Muscle of arm (tissue), 12 donors: ENCODE measurements around the gene ATAD2B. TPM values are rescaled to one million over a fixed set of nuclear protein-coding genes. Genes with fewer than 3 reads are reported as not detected.

Experiments
- DNase-seq: peaks from one replicate; pipeline ENCODE4 v3.0.0-alpha.2; 2013
- polyA plus RNA-seq, 12 donors: library from polyadenylated mRNA; unstranded; fragments of 120-200 nt; gene quantifications; one replicate each; pipeline ENCODE4 v1.2.1, GENCODE V29; 2013; ENCODE audit not compliant: insufficient read length in 12 of 12

ATAD2B gene
- polyA plus RNA-seq, 12 donors = 10.7 to 19.5 (median 13.9) TPM; not detected in 1

GRCh38 chr2:23838996-23839395 is 87.9 kb downstream of the ATAD2B start:
- no peak for DNase-seq

- DNase-seq = peak; percentile 2
Observed at GRCh38 chr2:23838581-23838980, 88.3 kb downstream of the ATAD2B start.

GRCh38 chr2:23837871-23838270 is 89.1 kb downstream of the ATAD2B start:
- DNase-seq = no peak

GRCh38 chr2:23836971-23837565 is 89.9 kb downstream of the ATAD2B start:
- no peak for DNase-seq

- DNase-seq = no peak
Observed at GRCh38 chr2:23836505-23836904, 90.4 kb downstream of the ATAD2B start.

GRCh38 chr2:23835988-23836387 is 90.9 kb downstream of the ATAD2B start:
- DNase-seq = no peak

- no peak for DNase-seq
Observed at GRCh38 chr2:23835423-23835822, 91.5 kb downstream of the ATAD2B start.

GRCh38 chr2:23828986-23829385 is 97.9 kb downstream of the ATAD2B start:
- no peak for DNase-seq

- DNase-seq = no peak
Observed at GRCh38 chr2:23828256-23828980, 98.5 kb downstream of the ATAD2B start.

GRCh38 chr2:23827287-23827686 is 99.6 kb downstream of the ATAD2B start:
- no peak for DNase-seq

GRCh38 chr2:23826771-23827170 is 100.2 kb downstream of the ATAD2B start:
- DNase-seq = no peak

GRCh38 chr2:23826040-23826439 is 100.9 kb downstream of the ATAD2B start:
- no peak for DNase-seq

- DNase-seq = peak; percentile 60
Observed at GRCh38 chr2:23824777-23825212, 102.1 kb downstream of the ATAD2B start.

- DNase-seq = no peak
Observed at GRCh38 chr2:23823863-23824262, 103.1 kb downstream of the ATAD2B start.

- DNase-seq = no peak
Observed at GRCh38 chr2:23814963-23815362, 112.0 kb downstream of the ATAD2B start.

- DNase-seq = no peak
Observed at GRCh38 chr2:23813438-23813837, 113.5 kb downstream of the ATAD2B start.

- DNase-seq = no peak
Observed at GRCh38 chr2:23809150-23809549, 117.8 kb downstream of the ATAD2B start.

GRCh38 chr2:23806665-23807249 is 120.2 kb downstream of the ATAD2B start:
- DNase-seq = no peak

- no peak for DNase-seq
Observed at GRCh38 chr2:23806201-23806600, 120.7 kb downstream of the ATAD2B start.

GRCh38 chr2:23803965-23804542 is 122.9 kb downstream of the ATAD2B start:
- peak; percentile 10 for DNase-seq

- peak; percentile 20 for DNase-seq
Observed at GRCh38 chr2:23803264-23803964, 123.5 kb downstream of the ATAD2B start.

GRCh38 chr2:23801396-23801795 is 125.5 kb downstream of the ATAD2B start:
- no peak for DNase-seq
